Lower leg skin (tissue), 3 donors: Measurements from ENCODE around the gene DPP6.

ENCODE experiments used
- POLR2A ChIP-seq, 2 donors: fragments of 450-650 bp; IDR thresholded peaks; one replicate each; pipeline ENCODE4 v1.6.1; 2016 to 2017; ENCODE audit warnings: antibody characterized with exemption in 2 of 2, mild to moderate bottlenecking in 1 of 2, moderate library complexity in 1 of 2
- TF ChIP-seq, protein P1 (sequence below), 3 donors: fragments of 450-650 bp; IDR thresholded peaks; one replicate each; pipeline ENCODE4 v1.5.1; 2016; ENCODE audit warnings: antibody characterized with exemption in 3 of 3, mild to moderate bottlenecking in 3 of 3, moderate library complexity in 2 of 3

GRCh38 chr7:154171422-154171821, 119.2 kb downstream of the DPP6 start:
- TF ChIP-seq, protein P1, sequence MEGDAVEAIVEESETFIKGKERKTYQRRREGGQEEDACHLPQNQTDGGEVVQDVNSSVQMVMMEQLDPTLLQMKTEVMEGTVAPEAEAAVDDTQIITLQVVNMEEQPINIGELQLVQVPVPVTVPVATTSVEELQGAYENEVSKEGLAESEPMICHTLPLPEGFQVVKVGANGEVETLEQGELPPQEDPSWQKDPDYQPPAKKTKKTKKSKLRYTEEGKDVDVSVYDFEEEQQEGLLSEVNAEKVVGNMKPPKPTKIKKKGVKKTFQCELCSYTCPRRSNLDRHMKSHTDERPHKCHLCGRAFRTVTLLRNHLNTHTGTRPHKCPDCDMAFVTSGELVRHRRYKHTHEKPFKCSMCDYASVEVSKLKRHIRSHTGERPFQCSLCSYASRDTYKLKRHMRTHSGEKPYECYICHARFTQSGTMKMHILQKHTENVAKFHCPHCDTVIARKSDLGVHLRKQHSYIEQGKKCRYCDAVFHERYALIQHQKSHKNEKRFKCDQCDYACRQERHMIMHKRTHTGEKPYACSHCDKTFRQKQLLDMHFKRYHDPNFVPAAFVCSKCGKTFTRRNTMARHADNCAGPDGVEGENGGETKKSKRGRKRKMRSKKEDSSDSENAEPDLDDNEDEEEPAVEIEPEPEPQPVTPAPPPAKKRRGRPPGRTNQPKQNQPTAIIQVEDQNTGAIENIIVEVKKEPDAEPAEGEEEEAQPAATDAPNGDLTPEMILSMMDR (IDR thresholded peaks at IDR 0.05) = no peak
- no peak for TF ChIP-seq POLR2A (IDR thresholded peaks at IDR 0.05)
